Panc1 (cell line): ENCODE measurements around the gene SHISA9.

Experiments
- POLR2AphosphoS5 ChIP-seq: IDR thresholded peaks from 2 replicates; pipeline ENCODE4 v1.6.1; 2012; ENCODE audit warnings: mild to moderate bottlenecking, low read depth, low read length, moderate library complexity
- TF ChIP-seq, protein P1 (sequence below): fragments of 450-650 bp; IDR thresholded peaks from 2 replicates; pipeline ENCODE4 v1.5.1; 2017; ENCODE audit warnings: mild to moderate bottlenecking

DNA sequence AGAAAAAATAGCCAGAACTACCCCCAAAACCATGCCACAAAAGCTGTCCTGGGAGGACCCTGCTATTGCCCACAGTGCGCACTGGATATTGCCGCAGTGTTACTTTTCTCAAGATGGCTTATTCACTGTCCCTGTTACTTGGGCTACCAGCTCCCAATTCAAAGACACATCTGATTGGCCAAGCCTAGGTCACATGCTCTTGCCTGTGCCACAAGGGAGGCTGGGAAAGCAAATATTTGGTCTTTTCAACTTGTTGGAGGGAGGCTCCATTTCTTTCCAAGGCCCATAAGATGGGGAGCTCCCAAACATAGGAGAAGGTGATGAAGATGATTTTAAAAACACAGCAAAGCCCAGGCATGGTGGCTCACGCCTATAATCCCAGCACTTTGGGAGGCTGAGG, 257.0 kb downstream of the SHISA9 start:
- TF ChIP-seq, protein P1, sequence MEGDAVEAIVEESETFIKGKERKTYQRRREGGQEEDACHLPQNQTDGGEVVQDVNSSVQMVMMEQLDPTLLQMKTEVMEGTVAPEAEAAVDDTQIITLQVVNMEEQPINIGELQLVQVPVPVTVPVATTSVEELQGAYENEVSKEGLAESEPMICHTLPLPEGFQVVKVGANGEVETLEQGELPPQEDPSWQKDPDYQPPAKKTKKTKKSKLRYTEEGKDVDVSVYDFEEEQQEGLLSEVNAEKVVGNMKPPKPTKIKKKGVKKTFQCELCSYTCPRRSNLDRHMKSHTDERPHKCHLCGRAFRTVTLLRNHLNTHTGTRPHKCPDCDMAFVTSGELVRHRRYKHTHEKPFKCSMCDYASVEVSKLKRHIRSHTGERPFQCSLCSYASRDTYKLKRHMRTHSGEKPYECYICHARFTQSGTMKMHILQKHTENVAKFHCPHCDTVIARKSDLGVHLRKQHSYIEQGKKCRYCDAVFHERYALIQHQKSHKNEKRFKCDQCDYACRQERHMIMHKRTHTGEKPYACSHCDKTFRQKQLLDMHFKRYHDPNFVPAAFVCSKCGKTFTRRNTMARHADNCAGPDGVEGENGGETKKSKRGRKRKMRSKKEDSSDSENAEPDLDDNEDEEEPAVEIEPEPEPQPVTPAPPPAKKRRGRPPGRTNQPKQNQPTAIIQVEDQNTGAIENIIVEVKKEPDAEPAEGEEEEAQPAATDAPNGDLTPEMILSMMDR, result no peak
- no peak for TF ChIP-seq POLR2AphosphoS5
